Bronchial epithelial cell (primary cell): ENCODE data around the gene SLC39A11. TPM values are rescaled to one million over a fixed set of nuclear protein-coding genes. Genes with fewer than 3 reads are reported as not detected.
"Not testable (repeated sequence)": the region's sequence is repeated elsewhere in the genome, so short reads cannot be mapped to it uniquely, and the experiment has no call there.

ENCODE experiments used
- DNase-seq: peaks from one replicate; pipeline ENCODE4 v3.0.0-alpha.2; 2010; ENCODE audit warnings: low read depth
- FAIRE-seq: peaks from 2 replicates; lab custom pipeline; 2011; peaks lifted over from hg19 to GRCh38; lab: Jason Lieb, UNC
- H3K27me3 ChIP-seq: 2 replicates; pipeline ENCODE4 v1.5.1; 2011; ENCODE audit warnings: low read length; ENCODE audit not compliant: control insufficient read depth, insufficient read depth
- H3K36me3 ChIP-seq: 2 replicates; pipeline ENCODE4 v1.5.1; 2011; ENCODE audit warnings: low read length; ENCODE audit not compliant: control insufficient read depth, insufficient read depth
- H3K4me3 ChIP-seq: 2 replicates; pipeline ENCODE4 v1.5.1; 2011; ENCODE audit warnings: mild to moderate bottlenecking, low read depth, low read length, control low read depth
- total RNA-seq: library from RNA; depleted of rRNA; stranded (reverse); fragments of >200 nt; gene quantifications from 2 replicates; pipeline ENCODE4 v1.2.1, GENCODE V29; 2014
- TF ChIP-seq, protein P1 (sequence below): IDR thresholded peaks from 2 replicates; pipeline ENCODE4 v1.5.1; 2011; ENCODE audit warnings: mild to moderate bottlenecking, moderate library complexity, low read length, control low read depth, inconsistent platforms; ENCODE audit not compliant: insufficient read depth, severe bottlenecking

Gene SLC39A11
- total RNA-seq, 1 donor from 2014 or later = 23.4 TPM

DNA sequence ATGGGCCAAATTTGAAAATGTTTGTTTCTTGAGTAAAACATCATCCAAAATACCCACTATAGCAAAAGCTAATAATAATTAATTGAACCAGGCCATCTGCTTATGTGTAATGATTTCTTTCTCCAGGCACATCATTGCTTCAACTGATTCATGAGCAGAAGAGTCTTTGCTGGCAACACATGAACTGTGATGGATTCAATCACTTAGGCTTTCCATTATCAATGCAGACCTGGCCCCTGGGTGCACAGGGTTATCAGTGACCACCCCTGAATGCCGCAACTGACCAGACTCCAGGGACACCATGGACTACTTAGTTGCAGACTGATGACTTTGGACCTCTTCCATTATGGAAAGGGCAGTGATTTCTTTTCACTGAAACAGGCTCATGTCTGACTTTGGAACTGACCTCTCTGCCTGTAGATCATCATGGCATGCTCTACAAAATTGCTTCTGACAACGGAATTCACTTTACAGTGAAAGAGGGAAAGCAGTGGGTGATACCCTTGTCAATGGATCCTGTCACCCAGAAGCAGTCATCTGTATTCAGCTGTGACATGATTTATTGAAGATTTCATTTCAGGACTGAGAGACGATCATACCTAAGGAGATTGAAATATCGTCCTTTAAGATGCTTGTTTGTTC lies 448.8 kb downstream of the SLC39A11 start:
- no peak for DNase-seq
- Histone ChIP-seq H3K27me3 (no peaks in the 10 kb centered on the region), H3K4me3 (no peak overlapping the region), H3K36me3 (no peaks in the 10 kb centered on the region)
- TF ChIP-seq, protein P1, sequence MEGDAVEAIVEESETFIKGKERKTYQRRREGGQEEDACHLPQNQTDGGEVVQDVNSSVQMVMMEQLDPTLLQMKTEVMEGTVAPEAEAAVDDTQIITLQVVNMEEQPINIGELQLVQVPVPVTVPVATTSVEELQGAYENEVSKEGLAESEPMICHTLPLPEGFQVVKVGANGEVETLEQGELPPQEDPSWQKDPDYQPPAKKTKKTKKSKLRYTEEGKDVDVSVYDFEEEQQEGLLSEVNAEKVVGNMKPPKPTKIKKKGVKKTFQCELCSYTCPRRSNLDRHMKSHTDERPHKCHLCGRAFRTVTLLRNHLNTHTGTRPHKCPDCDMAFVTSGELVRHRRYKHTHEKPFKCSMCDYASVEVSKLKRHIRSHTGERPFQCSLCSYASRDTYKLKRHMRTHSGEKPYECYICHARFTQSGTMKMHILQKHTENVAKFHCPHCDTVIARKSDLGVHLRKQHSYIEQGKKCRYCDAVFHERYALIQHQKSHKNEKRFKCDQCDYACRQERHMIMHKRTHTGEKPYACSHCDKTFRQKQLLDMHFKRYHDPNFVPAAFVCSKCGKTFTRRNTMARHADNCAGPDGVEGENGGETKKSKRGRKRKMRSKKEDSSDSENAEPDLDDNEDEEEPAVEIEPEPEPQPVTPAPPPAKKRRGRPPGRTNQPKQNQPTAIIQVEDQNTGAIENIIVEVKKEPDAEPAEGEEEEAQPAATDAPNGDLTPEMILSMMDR = no peak
- peak; percentile 68 for FAIRE-seq

DNA sequence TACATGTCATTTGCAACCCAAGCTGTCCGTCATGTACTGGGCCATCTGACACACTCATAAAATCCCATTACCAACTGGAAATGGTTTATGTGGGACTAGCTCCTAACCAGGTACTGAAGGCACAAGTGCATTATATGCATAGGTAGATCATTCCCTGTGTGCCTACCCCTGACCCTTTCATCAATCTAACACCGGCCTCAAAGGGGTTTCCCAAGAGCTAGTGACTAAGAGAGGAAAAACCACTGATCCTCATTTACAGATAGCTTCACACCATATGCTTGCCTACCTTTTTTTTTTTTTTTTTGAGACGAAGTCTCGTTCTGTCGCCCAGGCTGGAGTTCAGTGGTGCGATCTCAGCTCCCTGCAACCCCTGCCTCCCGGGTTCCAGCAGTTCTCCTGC lies 449.8 kb downstream of the SLC39A11 start:
- no peaks in the 10 kb centered on the region for H3K36me3 ChIP-seq
- no peak for DNase-seq
- no peak overlapping the region for H3K4me3 ChIP-seq
- TF ChIP-seq, protein P1 = no peak
- FAIRE-seq = peak; percentile 13
- no peaks in the 10 kb centered on the region for H3K27me3 ChIP-seq

DNA sequence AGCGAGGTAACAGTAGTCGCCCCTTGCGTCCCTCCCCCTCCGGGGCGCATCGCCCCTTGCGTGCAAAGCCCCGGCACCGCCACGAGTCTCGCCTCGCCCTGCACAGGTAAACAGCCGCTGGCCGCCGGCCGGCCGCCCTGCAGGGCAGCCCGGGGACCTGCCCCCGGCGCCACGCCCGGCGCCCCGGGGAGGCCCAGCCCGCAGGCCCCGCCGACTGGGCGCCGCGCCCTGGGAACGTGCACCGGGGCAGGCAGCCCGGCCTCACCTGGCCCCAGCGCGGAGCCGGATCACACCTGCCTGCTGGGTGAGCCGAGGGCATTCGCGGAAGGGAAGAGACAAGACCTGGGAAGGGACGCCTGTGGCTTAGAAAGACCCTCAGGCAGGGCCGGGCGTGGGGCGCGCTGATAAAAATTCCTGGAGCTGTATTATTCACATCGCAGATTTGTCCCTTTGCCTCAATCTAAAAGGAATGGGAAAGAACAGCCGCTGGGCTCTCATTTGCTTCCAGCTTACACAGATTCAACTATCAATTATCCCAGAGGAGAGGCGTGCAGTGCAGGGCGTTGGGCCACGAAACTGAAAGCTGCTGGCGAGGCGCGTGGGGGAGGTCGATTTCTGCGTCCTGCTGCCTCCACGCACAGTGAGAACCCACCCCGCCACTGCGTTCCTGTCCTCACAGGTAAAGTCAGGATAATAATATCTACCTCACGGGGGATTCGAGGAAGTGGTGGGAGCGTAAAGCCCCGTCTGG lies 451.9 kb downstream of the SLC39A11 start:
- no peak overlapping the region for H3K4me3 ChIP-seq
- FAIRE-seq = no peak
- TF ChIP-seq, protein P1 = no peak
- DNase-seq = no peak
- H3K27me3 ChIP-seq = no peaks in the 10 kb centered on the region
- H3K36me3 ChIP-seq = no peaks in the 10 kb centered on the region

DNA sequence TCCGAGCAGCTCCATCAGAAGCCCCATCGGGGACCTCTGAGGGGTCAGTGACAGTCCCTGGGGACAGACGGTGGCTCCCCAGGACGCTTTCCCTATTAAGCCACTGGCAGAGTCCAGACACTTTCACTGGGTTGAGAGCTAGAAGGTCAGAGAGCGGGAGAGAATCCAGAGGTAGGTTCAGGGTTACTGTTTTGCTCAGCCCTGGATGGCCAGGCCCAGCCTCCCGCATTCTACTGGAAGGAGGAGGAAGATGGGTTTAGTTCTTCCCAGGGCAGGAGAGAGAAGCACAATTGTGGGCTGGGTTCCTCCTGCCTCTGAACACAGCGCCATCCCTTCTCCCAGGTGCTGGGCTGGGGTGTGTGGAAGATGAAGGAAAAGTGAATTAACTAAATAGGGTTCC lies 452.8 kb downstream of the SLC39A11 start:
- H3K36me3 ChIP-seq = no peaks in the 10 kb centered on the region
- H3K4me3 ChIP-seq = no peak overlapping the region
- FAIRE-seq = no peak
- no peaks in the 10 kb centered on the region for H3K27me3 ChIP-seq
- no peak for DNase-seq
- TF ChIP-seq, protein P1 = no peak

DNA sequence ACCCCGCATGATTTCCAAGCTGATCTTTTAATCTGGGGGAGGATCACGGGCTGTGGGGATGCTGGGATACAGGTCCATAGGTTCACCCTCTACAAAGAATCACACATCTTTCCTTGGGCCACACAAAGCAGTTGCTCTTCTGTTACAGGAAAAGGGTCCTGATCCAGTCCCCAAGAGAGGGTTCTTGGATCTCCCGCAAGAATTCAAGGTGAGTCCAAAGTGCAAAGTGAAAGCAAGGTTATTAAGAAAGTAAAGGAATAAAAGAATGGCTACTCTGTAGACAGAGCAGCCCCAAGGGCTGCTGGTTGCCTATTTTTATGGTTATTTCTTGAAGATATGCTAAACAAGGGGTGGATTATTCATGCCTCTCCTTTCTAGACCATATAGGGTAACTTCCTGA lies 453.6 kb downstream of the SLC39A11 start:
- FAIRE-seq, H3K36me3 ChIP-seq, H3K27me3 ChIP-seq, DNase-seq, H3K4me3 ChIP-seq: not testable (repeated sequence)

DNA sequence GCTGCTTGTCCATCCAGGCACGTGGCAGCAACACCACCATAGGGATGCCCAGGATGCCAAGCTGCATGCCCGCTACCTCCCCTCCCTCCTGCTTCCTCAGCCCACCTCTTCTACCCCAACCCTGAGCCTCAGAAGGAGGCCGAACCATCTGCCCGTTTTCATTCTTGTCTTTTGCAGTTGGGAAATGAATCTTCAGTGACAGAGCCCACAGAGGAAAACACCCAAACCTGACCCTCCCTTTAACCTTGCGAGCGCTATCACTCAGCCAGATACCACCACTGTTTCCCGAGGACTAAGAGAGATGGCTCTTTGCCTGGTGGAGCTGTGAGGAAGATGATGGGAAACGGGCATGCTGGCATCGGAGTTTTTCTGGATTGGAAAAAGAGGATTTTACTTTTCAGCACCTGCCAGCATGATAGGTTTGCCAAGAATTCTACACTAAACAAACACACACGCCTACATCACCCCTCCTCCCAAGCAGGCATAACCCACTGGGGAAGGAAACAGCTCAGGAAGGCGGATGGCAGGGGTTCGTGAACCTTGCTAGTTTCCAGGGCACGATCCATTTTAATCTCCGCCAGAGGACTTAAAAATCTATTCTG lies 457.4 kb downstream of the SLC39A11 start:
- Histone ChIP-seq H3K36me3 (no peaks in the 10 kb centered on the region), H3K27me3 (no peaks in the 10 kb centered on the region), H3K4me3 (no peak overlapping the region)
- FAIRE-seq = peak; percentile 23
- TF ChIP-seq, protein P1 = no peak
- no peak for DNase-seq
